ENCODE results near the gene PLA2G6.
A peak's percentile ranks its signal among the peaks of the same experiment; 100 is the strongest.
"Not testable (repeated sequence)": the region's sequence is repeated elsewhere in the genome, so short reads cannot be mapped to it uniquely, and the experiment has no call there.

The PLA2G6 gene

DNA sequence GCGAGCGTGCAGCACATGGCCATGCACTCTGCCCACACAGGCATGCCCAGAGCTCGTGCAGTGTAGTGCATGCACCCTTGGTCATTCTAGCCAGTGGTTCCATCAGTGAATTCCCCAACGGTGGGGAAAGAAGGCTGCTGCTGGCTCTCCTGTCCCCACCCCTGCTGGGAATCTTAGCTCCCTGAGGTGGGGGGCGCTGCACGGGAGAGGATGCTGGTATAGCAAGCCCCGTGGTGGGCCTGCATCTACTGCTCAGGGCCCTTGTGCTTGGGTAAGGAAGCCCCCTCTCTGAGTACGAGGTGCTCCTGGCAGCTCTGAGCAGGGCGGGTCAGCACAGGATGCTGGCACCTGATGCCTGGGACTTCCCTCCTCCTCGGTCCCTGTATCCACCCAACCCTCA is 52.6 kb downstream of the PLA2G6 start:
- DNase-seq = no peak

- DNase-seq = no peak
Observed at GRCh38 chr22:38127869-38128268, 53.8 kb downstream of the PLA2G6 start.

- no peak for DNase-seq
Observed at GRCh38 chr22:38126928-38127668, 54.5 kb downstream of the PLA2G6 start.

- DNase-seq = no peak
Observed at GRCh38 chr22:38125751-38126201, 55.9 kb downstream of the PLA2G6 start.

GRCh38 chr22:38125038-38125610 is 56.5 kb downstream of the PLA2G6 start:
- no peak for DNase-seq

GRCh38 chr22:38124236-38124974 is 57.2 kb downstream of the PLA2G6 start:
- DNase-seq = no peak

GRCh38 chr22:38122616-38123015 is 59.0 kb downstream of the PLA2G6 start:
- no peak for DNase-seq

DNA sequence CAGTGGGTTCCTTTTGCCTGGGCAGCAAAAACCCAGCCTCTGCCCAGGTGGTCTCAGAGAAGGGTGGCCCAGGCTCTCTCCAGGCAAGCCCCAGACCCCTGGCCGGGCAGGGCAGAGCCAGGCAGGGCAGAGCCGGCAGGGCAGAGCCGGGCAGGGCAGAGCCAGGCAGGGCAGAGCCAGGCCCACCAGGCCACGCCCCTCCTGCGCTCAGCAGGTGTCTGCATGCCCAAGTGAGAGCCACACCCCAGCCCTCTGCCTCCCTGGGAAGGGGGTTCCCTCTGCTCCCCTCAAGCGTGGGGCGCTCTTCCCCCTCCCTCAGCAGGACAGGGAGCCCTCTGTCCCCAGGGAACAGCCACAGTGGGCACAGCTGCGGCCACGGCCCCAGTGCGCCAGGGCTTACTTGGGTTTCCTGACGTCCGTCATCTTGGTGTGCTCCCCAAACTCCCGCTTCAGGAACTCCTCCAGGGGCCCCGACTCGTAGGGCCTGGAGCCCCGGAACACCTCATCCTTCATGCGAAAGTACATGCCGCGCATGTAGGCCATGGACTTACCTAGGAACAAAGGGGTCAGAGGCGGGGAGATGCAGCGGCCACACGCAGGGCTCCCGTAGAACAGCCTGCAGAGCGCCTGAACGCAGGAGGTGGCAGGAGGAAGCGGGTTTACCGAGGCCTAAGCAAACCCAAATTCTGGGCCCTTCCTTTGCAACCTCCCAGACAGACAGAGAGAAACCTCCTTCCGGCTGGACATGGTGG is 61.1 kb downstream of the PLA2G6 start:
- DNase-seq = no peak

GRCh38 chr22:38118747-38119146 is 62.9 kb downstream of the PLA2G6 start:
- not testable (repeated sequence) for DNase-seq

- DNase-seq = no peak
Observed at GRCh38 chr22:38118182-38118581, 63.4 kb downstream of the PLA2G6 start.

DNA sequence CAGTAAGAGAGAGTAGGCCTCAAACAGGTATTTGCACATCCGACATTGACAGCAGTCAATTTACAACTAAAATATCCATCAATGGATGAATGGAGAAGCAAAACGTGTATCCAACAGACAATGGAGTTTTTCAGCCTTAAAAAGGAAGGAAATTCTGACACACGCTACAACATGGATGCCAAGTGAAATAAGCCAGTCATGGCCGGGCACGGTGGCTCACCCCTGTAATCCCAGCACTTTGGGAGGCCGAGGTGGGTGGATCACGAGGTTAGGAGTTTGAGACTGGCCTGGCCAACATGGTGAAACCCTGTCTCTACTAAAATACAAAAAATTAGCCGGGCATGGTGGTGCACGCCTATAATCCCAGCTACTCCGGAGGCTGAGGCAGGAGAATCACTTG is 64.1 kb downstream of the PLA2G6 start:
- not testable (repeated sequence) for DNase-seq

DNA sequence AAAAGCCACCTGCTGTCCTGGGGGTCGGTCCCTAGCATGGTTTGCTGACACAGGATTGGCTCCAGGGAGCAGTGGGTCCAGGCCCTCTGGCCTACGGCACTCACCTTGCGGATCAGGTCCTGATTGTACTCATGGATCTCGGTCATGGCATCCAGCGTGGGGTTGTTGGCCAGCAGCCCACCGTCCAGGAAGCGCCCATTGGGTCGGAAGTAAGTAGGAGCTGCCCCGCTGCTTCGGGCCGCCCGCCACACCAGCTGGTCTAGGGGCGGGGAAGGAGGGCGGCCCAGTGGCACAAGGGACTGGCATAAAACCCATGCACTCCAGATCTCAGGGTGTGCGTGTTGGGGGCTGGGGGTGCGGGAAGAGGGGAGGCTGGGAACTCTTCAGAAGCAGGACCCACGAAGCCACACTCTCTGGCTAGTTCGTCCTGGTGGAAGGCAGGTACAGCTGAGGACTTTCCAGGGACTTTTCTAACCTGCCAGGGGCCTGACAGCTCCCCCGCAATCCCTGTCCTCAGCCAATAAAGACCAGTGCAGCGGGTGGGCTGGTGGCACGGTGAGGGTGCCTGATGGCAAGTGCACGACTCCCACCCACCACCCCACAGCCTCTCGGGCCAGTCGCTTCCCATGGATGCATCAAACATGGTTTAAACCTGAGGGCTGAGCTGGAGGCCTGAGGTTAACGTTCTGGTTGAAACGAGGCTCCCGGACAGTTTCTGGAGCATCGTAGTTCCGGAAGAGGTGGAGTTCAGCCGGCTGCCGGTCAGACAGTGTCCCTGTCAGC is 66.0 kb downstream of the PLA2G6 start:
- DNase-seq = no peak

DNA sequence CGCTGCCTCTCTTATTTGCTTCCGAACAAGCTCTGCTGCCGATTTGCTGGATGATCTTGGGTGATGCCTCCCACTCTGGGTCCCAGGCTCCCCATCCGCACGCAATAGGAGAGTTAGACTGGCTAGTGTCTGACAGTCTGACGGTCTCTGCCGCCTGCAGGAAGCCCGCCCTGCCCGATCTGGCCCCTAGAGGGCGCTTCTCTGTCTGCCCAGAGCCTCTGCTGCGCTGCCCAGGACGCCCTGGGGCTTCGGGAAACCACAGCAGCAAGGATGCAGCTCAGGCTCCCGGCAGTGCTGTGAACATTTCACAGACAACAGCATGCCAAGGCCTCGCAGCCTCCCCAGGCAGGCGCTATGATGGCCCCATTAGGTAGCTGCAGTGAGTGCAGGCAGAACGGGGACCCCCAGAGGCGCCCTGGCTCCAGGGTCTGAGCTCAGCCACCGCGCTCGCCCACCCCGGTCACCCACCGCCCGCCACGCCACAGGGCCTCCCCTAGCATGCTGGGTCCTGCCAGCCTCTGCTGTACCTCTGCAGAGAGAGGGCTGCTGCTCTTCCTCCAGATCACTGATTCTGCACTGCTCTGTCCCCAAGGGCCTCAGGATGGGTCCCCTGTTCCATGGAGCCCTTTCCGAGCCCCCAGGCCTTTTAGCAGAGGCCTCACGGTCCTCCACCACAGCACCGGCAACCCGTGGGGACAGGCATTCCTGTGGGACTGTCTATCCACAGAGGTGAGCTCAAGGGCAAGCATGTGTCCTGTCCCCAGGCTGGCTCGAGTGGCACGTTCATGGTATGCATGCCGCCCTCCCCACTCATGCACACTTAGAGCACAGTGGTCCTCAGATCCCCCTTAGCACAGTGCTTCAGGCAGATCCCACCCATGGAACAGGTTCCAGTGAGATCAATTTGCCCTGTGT is 66.9 kb downstream of the PLA2G6 start:
- DNase-seq = peak; percentile 82 to 87

DNA sequence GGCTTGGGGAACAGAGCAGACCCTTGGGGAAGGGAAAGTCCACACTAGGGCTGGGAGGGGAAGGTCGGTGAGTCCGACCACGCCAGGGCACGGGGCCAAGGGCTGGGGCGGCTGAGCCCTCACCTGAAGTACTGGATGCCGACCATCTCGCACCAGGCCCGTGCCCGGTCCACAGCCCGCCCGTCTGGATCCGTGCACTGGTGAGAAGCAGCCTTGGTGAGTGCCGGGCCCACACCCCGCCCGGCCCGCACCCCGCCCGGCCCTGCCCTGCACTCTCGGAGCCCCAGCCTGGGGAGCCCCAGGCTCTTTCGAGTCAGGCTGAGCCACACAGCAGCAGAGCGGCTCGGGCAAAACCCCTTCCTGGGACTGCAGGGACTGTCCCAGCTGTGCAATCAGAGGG is 69.2 kb downstream of the PLA2G6 start:
- DNase-seq = no peak

- DNase-seq = no peak
Observed at GRCh38 chr22:38111925-38112355, 69.7 kb downstream of the PLA2G6 start.

- DNase-seq = no peak
Observed at GRCh38 chr22:38110863-38111852, 70.5 kb downstream of the PLA2G6 start.

GRCh38 chr22:38110008-38110862 is 71.4 kb downstream of the PLA2G6 start, which contains the start of gene BAIAP2L2:
Gene BAIAP2L2, minus strand, starts transcription at chr22:38110684. Its CDS starts 159 bp downstream, at chr22:38110525.
- DNase-seq = no peak

DNA sequence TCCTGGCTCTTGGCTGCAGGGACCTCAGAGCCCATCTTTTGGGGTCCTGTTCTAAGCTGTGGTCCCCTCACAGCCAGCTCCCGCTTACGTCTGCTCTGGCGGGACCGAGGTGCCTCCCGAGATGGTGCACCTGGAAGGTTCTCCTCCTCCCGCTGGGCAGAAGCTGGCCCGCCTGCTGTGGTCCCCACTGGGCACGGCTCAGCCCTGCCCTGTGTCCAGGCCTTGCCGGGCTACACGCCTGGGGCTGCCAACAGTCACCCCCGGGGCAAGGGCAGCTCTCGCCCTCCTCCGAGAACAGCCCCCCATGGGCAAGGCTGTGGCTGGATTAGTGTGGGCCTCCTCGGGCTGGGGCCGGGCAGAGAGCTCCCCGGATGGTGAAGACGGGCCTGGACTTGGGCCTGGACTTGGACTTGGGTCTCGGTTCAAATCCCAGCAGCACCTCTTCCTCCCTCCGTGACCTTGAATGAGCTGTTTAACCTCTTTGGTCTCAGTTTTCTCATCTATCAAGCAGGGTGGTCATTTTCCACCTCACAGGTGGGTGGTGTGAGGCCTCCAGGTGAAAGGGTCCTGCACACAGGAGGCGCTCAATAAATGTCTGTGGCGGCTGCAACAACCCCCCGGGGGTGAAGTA is 72.1 kb downstream of the PLA2G6 start:
- DNase-seq = no peak

Data from inflammatory macrophage (primary cell).